Measurements from ENCODE around the gene VWDE. TPM values are rescaled to one million over a fixed set of nuclear protein-coding genes. Genes with fewer than 3 reads are reported as not detected.

Gene VWDE
- total and polyA plus RNA-seq, 2 donors (not counting 3 experiments of a cell fraction or from before 2014, with no cell fraction given): 0.11 to 0.17 TPM

DNA sequence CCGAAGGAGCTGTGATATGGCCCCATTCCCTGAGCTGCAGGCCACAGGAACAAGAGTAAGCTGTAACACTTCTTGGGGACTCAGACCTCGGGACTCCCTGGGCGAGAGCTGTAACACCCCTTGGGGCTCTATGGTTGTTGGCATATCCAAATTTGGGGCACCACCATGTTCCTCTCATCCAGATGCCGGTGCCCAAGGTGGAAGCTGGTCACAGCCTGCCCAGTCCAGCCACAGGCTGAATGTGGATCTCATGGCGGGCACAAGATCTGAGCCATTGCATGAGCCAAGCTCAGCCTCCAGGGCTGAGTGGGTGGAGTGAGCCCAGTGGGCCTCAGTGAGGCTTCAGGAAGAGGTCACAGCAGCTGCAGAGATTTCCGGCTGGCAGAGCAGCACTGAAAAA lies 113.7 kb downstream of the VWDE start:
- Histone ChIP-seq H3K4me1 (ENCODE audit: control insufficient read depth, extremely low read depth, insufficient read depth, low read length) (no peaks in the 10 kb centered on the region), H4K20me1 (replicated peaks; ENCODE audit: control insufficient read depth, extremely low read depth, insufficient read depth, low read length) (no peaks in the 10 kb centered on the region), H3K4me2 (ENCODE audit: insufficient read depth, low read length) (no peak overlapping the region), H3K9me1 (replicated peaks; ENCODE audit: control insufficient read depth, extremely low read depth, insufficient read depth, low read length) (no peaks in the 10 kb centered on the region), H3K36me3 (ENCODE audit: control insufficient read depth in 2 of 2, extremely low read depth in 1 of 2, insufficient read depth in 2 of 2, low read length in 2 of 2) (no peaks in the 10 kb centered on the region), H3K4me3 (replicated peaks in 1 of 3; ENCODE audit: insufficient read depth in 1 of 3, low read depth in 1 of 3, low read length in 3 of 3) (no peak overlapping the region), H3K9ac (replicated peaks; ENCODE audit: extremely low read depth, insufficient read depth, low read length) (no peak overlapping the region), H3K27ac (ENCODE audit: insufficient read depth, low read depth, low read length) (no peak overlapping the region), H3K27me3 (ENCODE audit: control insufficient read depth in 2 of 2, insufficient read depth in 2 of 2, low read length in 2 of 2) (peaks cover 0 to 4% of the 10 kb centered on the region in 2 experiments), H2AFZ (ENCODE audit: low read depth, low read length) (no peak overlapping the region), H3K9me3 (replicated peaks; ENCODE audit: control insufficient read depth, insufficient read depth, low read length) (no peaks in the 10 kb centered on the region), H3K79me2 (ENCODE audit: control insufficient read depth, insufficient read depth, low read length) (no peaks in the 10 kb centered on the region)
- CTCF ChIA-PET: interaction anchor here (1.0 to 1.2 kb wide), 2 partner anchors 9 to 454 kb away, joined by 3 read pairs; no protein-coding TSS in a partner anchor
- intact Hi-C loops (cut with micrococcal nuclease) (no loop called here), dilution Hi-C loops (cut with MboI; ENCODE audit: extremely low pct_ligation_motif_present, low sequenced_read_pairs) (no loop called here)
- TF ChIP-seq EZH2 (IDR thresholded peaks at IDR 0.05; ENCODE audit: borderline replicate concordance, low read depth, low read length, severe bottlenecking) (no peak), JUN (IDR thresholded peaks at IDR 0.05; ENCODE audit: borderline replicate concordance, insufficient read depth, insufficient read length, low read depth) (no peak), POLR2AphosphoS5 (IDR thresholded peaks at IDR 0.05; ENCODE audit: insufficient read depth, low read depth, low read length) (no peak), POLR2A (IDR thresholded peaks at IDR 0.05; ENCODE audit: low read depth, low read length) (no peak), GATA2 (IDR thresholded peaks at IDR 0.05; ENCODE audit: insufficient read depth, insufficient read length, low read depth, low read length) (no peak), MYC (IDR thresholded peaks at IDR 0.05; ENCODE audit: low read depth, low read length) (no peak), FOS (IDR thresholded peaks at IDR 0.05; ENCODE audit: borderline replicate concordance, insufficient read depth, low read length) (no peak)
- TF ChIP-seq, protein P1, sequence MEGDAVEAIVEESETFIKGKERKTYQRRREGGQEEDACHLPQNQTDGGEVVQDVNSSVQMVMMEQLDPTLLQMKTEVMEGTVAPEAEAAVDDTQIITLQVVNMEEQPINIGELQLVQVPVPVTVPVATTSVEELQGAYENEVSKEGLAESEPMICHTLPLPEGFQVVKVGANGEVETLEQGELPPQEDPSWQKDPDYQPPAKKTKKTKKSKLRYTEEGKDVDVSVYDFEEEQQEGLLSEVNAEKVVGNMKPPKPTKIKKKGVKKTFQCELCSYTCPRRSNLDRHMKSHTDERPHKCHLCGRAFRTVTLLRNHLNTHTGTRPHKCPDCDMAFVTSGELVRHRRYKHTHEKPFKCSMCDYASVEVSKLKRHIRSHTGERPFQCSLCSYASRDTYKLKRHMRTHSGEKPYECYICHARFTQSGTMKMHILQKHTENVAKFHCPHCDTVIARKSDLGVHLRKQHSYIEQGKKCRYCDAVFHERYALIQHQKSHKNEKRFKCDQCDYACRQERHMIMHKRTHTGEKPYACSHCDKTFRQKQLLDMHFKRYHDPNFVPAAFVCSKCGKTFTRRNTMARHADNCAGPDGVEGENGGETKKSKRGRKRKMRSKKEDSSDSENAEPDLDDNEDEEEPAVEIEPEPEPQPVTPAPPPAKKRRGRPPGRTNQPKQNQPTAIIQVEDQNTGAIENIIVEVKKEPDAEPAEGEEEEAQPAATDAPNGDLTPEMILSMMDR (IDR thresholded peaks at IDR 0.05; ENCODE audit: extremely low read depth in 1 of 2, insufficient read depth in 1 of 2, low read depth in 1 of 2, low read length in 2 of 2): no peak
- TF ChIP-seq, protein P2, sequence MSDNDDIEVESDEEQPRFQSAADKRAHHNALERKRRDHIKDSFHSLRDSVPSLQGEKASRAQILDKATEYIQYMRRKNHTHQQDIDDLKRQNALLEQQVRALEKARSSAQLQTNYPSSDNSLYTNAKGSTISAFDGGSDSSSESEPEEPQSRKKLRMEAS (IDR thresholded peaks at IDR 0.05; ENCODE audit: insufficient read depth, insufficient read length): no peak
- DNase-seq (ENCODE audit: low read depth, low spot score) (no peak), FAIRE-seq (no peak)
- BruUV-seq (replicated peaks): no TSS peak
- POLR2A ChIA-PET: no interaction called here
